ENCODE results near the gene CHAC1.
"Not testable (repeated sequence)": the region's sequence is repeated elsewhere in the genome, so short reads cannot be mapped to it uniquely, and the experiment has no call there.

The CHAC1 gene

GRCh38 chr15:40957041-40957555 lies 3.8 kb downstream of the CHAC1 start:
- no peak for DNase-seq (ENCODE audit: low read depth in 2 of 2)

GRCh38 chr15:40957581-40958051 lies 4.3 kb downstream of the CHAC1 start:
- DNase-seq (ENCODE audit: low read depth in 2 of 2) = no peak

GRCh38 chr15:40958146-40958545 lies 4.9 kb downstream of the CHAC1 start:
- DNase-seq (ENCODE audit: low read depth in 2 of 2) = no peak

GRCh38 chr15:40958723-40959122 lies 5.5 kb downstream of the CHAC1 start:
- DNase-seq (ENCODE audit: low read depth in 2 of 2) = no peak

GRCh38 chr15:40959331-40960141 lies 6.3 kb downstream of the CHAC1 start:
- no peak for DNase-seq (ENCODE audit: low read depth in 2 of 2)

GRCh38 chr15:40960151-40960885 lies 7.0 kb downstream of the CHAC1 start:
- DNase-seq (ENCODE audit: low read depth in 2 of 2) = no peak

- no peak for DNase-seq (ENCODE audit: low read depth in 2 of 2)
These were observed 7.7 kb downstream of the CHAC1 start for GRCh38 chr15:40960925-40961324.

GRCh38 chr15:40961740-40962139 lies 8.5 kb downstream of the CHAC1 start:
- DNase-seq (ENCODE audit: low read depth in 2 of 2) = not testable (repeated sequence)

- DNase-seq (ENCODE audit: low read depth in 2 of 2) = not testable (repeated sequence)
These were observed 9.0 kb downstream of the CHAC1 start for GRCh38 chr15:40962317-40962716.

DNA sequence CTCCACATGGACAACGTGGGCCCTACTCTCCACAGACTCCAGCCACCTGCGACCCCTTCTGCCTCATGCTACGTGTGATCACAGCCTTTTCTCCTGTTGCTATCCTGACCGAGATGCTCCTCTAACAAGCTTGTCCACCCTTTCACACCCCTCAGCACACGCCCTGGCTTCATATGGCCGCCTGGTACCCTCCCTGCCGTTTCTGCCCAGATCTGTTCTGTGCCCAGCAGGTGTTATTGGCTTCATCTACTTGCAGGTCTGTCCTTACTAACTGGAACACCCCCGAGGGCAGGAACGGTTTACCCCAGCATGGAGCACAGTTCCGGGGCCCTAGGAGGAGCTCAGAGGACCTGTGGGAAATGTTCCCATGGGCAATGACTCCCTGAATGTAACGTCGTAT lies 9.9 kb downstream of the CHAC1 start:
- no peak for DNase-seq (ENCODE audit: low read depth in 2 of 2)

DNA sequence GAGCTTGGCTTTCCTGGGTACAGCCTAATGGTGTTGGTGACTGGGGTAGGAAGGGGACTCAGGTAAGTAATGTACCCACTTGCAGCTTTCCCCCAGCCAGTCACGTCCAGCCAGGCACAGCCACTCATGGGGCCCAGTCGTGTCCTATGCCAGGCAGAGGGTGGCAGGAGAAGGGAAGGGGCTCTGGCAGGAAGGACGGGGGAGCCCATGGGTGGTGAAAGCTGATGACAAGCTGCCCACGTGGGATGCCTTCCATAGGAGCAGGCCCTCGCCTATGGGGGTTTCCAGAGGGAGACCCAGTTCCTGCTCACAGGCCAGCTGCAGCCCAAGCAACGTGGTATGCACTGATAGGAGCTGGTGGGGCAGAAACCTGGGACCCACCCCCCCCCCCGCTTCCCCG lies 10.7 kb downstream of the CHAC1 start:
- no peak for DNase-seq (ENCODE audit: low read depth in 2 of 2)

DNA sequence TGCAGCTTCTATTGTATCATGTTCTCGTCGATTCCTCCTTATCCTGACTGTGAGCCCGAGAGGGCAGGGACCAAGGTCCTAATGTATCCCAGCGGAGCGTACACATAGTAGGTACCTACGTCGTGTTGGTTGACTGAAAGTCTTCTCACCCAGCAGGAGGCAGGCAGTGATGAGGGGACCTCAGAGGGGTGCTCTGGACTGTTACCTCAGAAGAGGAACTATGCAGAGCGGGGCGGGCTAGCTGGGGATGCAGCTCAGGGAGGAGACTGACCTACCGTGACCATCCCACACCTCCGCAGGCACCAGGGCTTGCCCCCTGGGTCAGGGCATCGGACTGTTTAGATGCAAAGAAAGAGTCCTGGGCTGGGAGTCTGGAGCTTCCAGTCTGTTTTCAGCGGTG lies 11.4 kb downstream of the CHAC1 start:
- DNase-seq (ENCODE audit: low read depth in 2 of 2) = no peak

DNA sequence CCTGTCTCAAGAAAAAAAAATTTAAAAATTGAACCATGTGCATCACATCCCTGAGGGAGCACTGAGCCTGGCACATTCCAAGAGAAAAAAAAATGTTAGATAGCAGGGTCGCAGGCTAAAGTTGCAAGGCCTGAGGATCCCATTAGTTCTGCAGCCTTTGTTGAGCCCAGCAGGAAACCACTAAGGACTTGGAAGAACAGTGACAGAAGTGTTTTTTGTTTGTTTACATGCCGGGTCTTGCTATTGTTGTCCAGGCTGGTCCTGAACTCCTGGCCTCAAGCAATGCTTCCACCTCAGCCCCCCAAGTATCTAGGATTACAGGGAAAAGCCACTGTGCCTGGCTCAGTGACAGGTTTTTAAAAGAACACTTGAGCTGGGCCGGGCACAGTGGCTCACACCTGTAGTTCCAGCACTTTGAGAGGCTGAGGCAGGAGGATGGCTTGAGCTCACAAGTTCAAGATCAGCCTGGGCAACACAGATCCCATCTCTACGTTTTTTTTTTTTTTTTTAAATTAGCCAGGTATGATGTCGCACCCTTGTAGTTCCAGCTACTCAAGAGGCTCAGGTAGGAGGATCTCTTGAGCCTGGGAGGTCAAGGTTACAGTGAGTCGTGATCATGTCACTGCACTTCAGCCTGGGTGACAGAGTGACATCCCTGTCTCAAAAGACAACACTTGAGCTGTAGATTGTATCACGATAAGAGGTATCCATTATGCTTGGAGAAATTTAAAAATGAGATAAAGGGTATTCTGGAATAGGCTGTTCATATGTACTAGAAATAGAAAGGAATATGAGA lies 15.2 kb downstream of the CHAC1 start:
- DNase-seq (ENCODE audit: low read depth in 2 of 2) = no peak

DNA sequence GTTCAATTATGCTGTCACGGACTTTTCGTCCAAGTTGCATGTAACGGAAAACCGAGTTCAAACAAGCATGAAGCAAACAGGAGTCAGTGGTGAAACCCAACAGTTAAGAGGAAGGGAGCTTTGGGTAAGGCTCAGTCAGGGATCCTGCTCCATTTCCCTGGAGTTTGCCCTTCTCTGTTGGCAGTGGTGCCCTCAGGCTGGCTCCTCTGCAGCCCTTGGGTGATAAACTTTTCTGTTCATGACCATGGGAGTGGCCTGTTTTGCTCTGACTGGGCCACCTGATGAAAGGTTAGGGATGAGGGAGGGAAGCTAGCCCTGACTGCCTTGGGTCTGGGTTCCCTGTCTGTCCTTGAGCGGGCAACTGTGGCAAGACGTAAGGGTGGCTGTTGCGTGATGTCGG lies 16.1 kb downstream of the CHAC1 start:
- DNase-seq (ENCODE audit: low read depth in 2 of 2) = no peak

GRCh38 chr15:40974879-40975278 lies 21.6 kb downstream of the CHAC1 start:
- DNase-seq (ENCODE audit: low read depth in 2 of 2) = no peak

DNA sequence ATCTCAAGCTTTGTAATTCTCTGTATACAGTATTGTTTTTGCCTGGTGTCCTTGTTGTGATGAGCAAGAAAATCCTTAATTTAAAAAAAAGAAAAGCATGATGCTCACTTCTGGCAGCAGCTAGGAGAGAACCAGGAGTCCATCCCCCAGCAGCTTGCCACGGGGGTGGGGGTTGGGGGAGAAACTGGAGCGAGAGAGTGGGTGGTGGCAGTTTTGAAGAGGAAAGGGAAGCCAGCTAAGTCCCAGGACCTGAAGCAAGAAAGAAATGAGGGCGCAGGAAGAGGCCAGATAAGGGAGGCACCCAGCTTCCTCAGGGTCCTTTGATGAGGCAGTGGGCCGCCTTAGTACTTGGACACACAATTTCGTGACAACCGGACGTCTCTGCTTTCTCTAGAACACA lies 23.5 kb downstream of the CHAC1 start:
- no peak for DNase-seq (ENCODE audit: low read depth in 2 of 2)

- no peak for DNase-seq (ENCODE audit: low read depth in 2 of 2)
These were observed 24.9 kb downstream of the CHAC1 start for GRCh38 chr15:40978141-40978540.

DNA sequence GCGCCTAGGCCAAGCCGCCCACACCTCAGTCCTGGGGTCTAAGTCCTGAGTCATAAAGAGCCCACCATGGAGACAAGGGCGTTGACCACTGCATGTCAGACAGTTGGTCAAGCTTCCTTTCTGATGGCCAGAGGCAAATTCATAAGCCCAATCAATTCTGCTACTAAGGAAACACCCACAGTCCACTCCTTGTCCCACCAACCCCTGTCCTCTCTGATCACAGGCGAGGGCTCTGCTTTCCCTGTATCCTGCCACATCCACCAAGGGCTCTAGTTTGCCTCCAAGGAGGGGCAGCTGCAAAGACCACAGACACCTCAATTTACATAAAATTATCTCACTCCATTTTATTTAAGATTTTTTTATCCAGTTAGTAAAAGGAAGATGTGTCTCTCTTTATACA lies 25.3 kb downstream of the CHAC1 start:
- no peak for DNase-seq (ENCODE audit: low read depth in 2 of 2)

DNA sequence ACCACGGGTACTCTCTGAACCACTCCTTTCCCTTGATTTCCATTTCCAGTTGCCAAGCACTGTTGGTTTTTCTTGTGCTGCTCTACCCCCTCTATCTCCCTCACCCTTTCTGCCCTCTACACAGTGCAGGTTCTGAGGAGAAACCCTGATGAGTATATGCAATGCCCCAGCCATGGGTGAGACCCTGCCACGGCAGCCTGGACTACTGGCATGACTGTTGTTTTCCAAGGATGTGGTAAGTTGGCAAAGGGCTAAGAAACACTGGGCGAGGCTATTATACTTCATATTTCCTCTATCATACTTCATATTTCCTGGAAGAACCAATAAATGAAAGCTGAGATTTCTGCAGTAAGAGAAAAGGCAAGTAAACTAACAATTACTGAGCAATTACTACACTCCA lies 27.9 kb downstream of the CHAC1 start:
- DNase-seq (ENCODE audit: low read depth in 2 of 2) = no peak

DNA sequence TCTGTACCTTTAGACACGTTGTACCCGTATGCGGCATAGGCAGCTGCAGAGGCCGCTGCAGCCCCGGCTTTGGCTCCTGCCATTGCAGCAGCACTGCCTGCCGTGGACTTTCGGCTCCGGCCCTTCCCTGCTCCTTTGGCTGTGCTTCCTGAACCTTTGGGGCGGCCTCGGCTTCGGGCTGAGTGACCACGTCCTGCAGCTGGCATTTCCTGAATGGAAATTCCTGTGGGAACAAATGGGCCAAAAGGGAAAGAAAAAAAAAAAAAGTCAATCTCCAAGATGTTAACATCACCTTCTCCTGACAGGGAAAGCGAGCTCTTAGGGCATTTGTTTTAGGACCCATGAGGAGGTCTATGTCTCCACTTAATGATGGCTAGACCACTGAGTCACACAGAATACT lies 29.6 kb downstream of the CHAC1 start:
- no peak for DNase-seq (ENCODE audit: low read depth in 2 of 2)

DNA sequence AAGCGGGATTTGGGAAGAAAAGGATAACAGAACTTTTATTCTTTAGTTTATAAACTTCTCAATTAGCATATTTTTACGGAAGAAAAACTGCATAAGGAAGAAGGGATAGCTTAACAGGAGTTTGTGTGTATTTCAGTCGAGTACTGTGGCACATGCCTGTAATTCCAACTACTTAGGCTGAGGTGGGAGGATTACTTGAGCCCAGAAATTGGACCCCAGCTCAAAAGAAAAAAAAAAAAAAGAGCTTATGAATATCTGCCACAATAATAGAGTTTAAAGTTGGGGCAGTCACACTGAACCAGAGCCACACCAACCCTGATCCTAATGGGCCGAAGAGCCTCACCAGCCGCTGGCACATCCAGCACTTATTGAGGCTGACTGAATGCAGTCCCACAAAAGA lies 31.1 kb downstream of the CHAC1 start:
- no peak for DNase-seq (ENCODE audit: low read depth in 2 of 2)

DNA sequence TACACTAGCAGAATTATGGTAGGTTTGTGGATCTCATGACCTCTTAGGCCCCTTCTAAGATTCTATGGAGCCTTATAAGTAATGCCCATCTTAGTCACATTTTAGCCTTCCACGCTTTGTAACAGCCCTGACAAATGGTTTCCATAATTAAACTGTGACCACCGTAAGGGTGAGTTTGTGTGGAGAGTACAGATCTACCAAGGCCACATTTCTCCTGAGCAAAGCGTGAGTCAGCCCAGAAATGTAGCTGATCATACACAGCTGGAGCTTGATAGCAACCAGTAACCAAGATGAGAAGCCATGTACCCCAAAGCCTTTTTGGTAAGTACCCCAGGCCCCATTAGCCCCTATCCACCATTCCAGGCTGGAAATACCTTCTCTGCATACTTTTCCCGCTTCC lies 31.7 kb downstream of the CHAC1 start:
- DNase-seq (ENCODE audit: low read depth in 2 of 2) = no peak

Measured in stimulated activated CD8-positive, alpha-beta memory T cell treated with anti-CD3 and anti-CD28 coated beads, Interleukin-7, amount 100 ng/mL, for 4 hours (primary cell).